Diencephalon (tissue), 1 donor: Measurements from ENCODE around the gene STPG3. TPM values are rescaled to one million over a fixed set of nuclear protein-coding genes. Genes with fewer than 3 reads are reported as not detected.

Source experiments
- total RNA-seq: library from RNA; depleted of rRNA; stranded (reverse); fragments of >200 nt; gene quantifications from one replicate; pipeline ENCODE4 v1.2.3, GENCODE V29; 2014

The STPG3 gene
- total RNA-seq, result not detected

DNA sequence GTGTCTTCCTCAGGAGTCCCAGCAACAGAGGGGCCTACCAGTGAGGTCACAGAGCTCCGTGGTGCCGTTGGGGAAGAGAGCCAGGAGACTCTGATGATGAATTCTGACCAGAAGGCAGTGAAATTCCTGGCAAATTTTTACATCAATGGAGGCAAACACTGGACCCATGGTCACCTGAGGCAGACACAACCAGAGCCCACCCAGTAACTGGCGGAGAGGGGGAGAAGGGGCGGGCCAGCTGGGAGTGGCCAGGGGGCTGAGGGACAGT, at the start of gene STPG3:
Gene STPG3 (plus strand): TSS at position 93 of the 268 bp plus-strand sequence. CDS start 1 bp downstream, at position 94.

GRCh38 chr9:137205126-137206069, 45.7 kb upstream of the STPG3 start, which contains the start of the genes NDOR1 and TMEM203:
TSS of gene NDOR1 (plus strand) at chr9:137205700. CDS start at chr9:137205778, 78 bp downstream.
TSS of gene TMEM203 (minus strand) at chr9:137205648. CDS start at chr9:137205414, 234 bp downstream.

GRCh38 chr9:137222190-137223077, 28.7 kb upstream of the STPG3 start, which contains the start of gene RNF208:
TSS of gene RNF208 (minus strand) at chr9:137222240. CDS start at chr9:137221212, 1,028 bp downstream.

GRCh38 chr9:137224830-137225694, 26.0 kb upstream of the STPG3 start, which contains the start of gene CYSRT1:
TSS of gene CYSRT1 (plus strand) at chr9:137225174. CDS start at chr9:137225622, 448 bp downstream.

GRCh38 chr9:137227054-137227852, 23.8 kb upstream of the STPG3 start, which contains the start of gene RNF224:
TSS of gene RNF224 (plus strand) at chr9:137227502. CDS start at chr9:137228336, 834 bp downstream.

DNA sequence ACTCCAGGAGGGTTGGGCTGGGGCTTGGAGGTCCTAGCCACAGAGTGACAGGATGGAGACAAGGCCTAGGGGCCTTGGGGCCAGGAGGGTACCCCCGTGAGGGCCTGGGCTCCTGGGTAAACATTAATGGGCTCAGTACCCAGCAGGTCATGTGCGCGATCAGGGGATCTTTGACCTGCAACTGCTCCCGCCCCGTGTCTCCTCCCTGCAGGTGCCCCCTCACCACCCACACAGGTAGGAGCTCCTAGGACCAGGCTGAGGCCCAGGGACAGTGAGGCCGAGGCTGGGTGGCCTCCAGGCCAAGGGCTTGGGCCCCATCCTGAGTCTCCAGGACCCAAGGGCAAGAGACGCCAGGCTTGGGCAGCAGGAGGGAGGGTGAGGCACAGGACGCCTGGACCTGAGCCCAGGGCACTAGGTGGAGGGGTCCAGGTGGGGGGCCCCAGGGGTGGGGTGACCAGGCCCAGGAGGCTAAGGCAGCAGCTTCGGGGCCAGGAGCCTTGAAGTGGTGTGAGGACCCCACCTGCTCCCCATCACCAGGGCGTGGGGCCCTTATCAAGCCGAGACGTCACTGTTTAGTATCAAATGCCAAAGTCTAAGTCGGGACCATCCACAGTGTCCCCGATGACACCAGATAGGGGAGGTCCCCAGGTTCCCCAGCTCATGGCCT, 20.2 kb upstream of the STPG3 start, which contains the start of gene SLC34A3:
Gene SLC34A3 (plus strand): TSS at position 197 of the 667 bp plus-strand sequence. CDS start 802 bp downstream, outside the sequence.

DNA sequence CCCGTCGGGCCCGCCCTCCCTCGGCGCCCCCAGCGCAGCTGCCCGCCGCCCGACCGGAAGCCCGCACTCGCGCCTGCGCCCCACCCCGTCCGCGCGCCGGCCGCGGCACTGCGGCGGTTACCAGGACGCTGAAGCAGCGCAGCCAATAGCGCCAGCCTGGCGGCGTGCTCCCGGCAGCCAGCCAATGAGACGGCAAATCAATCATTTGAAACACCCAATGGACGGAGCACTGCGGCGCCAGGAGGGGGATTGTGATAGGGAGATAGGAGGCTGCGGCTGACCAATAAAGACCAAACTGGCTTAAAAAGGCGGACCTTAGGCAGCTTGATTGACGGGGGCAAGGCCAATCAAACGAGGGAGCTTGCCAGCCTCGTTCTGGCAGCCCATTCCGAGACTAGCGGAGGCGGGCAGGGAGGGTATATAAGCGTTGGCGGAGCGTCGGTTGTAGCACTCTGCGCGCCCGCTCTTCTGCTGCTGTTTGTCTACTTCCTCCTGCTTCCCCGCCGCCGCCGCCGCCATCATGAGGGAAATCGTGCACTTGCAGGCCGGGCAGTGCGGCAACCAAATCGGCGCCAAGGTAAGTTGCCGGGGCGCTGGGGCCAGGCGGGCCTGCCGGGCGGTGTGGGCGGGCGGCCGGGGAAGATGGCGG, 10.1 kb upstream of the STPG3 start, which contains the start of gene TUBB4B:
Gene TUBB4B (plus strand): TSS at position 447 of the 649 bp plus-strand sequence. CDS start 74 bp downstream, at position 521.

DNA sequence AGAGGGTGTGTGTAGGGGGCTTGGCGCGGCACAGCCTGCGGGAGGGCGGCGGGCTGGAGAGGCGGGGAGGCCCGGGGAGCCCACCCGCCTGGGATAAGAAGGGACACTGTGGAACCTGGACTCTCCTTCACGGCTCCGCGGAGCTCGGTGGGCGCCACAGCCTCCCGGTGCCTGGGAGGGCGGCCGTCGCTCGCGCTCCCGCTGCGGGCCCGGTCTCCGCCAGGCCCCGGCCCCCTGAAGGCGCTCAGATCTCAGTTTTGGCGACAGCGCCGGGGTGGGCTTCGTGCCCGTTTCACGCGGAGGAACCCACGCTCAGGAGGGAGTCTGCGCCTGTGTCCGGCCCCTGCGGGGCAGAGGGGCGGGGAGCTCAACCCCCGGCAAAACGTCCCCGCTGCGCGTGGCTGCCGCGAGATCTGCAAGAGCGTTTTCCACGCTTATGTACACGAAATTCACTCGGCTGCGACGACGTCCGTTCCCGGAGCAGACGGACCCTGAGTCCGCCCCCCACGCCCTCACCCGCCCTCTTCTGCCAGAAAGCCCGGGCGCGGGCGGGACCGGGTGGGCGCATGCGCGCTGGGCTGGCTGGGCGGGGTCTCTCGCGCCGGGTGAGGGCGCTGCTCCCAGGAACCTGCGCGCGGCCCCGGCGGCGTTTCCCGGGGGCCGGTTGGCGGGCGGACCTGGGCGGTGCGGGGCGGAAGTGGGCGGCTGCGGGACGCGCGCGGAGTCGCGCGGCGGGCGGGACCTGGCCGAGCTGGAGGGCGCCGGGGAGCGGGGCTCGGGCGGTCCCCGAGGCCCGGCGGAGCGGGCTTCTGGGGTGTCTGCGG, 3.8 kb downstream of the STPG3 start, which contains the start of gene NELFB:
Gene NELFB (plus strand): TSS at position 704 of the 824 bp plus-strand sequence.

DNA sequence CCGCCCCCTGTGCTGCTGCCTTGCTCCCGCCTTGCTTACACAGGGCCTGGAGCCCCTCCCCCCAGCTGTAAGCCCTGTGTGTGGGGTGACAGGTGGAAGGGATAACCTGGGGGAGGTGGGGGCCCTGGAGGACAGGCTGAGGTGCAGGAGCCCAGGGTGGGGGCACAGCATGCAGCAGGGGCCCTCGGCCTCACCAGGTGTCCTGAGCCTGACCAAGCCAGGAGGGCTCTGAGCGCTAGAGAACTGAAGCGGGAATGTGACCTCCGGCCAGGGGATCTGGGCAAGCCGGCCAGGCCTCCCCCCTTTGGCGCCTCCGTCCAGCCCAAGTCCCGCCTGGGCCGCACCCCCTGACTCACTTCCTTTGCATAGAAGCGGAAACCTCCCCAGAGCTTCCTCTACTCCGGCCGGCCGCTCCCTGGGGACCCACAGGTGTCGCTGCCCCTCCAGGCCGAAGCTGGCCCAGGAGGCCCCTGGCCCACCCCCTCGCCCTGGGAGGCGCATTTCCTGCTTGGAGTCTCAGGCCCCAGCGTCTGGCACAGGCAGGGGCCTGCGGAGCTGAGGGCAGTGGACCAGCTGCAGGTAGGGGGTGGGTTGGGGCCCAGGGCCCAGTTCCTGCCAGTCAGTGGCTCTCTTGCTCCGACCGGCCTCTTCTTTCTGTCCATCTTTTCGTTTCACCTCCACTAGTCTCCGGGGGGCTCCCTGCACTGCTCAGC, 26.4 kb downstream of the STPG3 start, which contains the start of gene TOR4A:
Gene TOR4A (plus strand): TSS at position 398 of the 713 bp plus-strand sequence. CDS start 964 bp downstream, outside the sequence.

DNA sequence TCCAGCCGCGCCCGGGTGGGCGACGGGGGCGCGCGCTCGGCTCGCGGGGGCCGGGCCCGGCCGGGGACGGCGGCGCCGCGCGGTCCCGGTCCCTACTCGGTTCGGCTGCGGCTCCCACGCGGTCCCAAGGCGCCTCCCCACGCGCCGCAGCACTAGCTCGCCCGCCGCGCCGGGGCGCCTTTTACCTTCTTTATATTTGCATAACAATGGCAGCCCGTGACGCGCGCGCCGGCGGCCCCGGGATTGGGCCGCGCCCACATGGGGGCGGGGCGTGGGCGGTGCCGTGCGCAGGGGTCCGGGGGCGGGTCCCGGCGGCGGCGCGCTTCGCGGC, 51.0 kb downstream of the STPG3 start, which contains the start of gene NRARP:
Gene NRARP (minus strand): TSS at position 154 of the 331 bp plus-strand sequence. CDS start 343 bp downstream, outside the sequence.

Other genes with a start within 250 kb of the STPG3 start
- 36.4 TPM for gene ABCA2, start 223.0 kb upstream of the STPG3 start, total RNA-seq
- not detected for gene FUT7, start 219.2 kb upstream of the STPG3 start, total RNA-seq
- 23.1 TPM for gene NPDC1, start 205.1 kb upstream of the STPG3 start, total RNA-seq
- gene ENTPD2, start 197.2 kb upstream of the STPG3 start, total RNA-seq, result 3.2 TPM
- 4.2 TPM for gene SAPCD2, start 180.7 kb upstream of the STPG3 start, total RNA-seq
- 0.69 TPM for gene UAP1L1, start 173.8 kb upstream of the STPG3 start, total RNA-seq
- 44.8 TPM for gene MAN1B1, start 164.3 kb upstream of the STPG3 start, total RNA-seq
- gene DPP7, start 136.6 kb upstream of the STPG3 start, total RNA-seq, result 38.8 TPM
- 69.0 TPM for gene GRIN1, start 112.1 kb upstream of the STPG3 start, total RNA-seq
- gene LRRC26, start 81.2 kb upstream of the STPG3 start, total RNA-seq, result not detected
- gene TMEM210, start 79.2 kb upstream of the STPG3 start, total RNA-seq, result not detected
- gene ANAPC2, start 62.7 kb upstream of the STPG3 start, total RNA-seq, result 24.0 TPM
- gene SSNA1, start 62.6 kb upstream of the STPG3 start, total RNA-seq, result 27.5 TPM
- 7.8 TPM for gene TPRN, start 50.5 kb upstream of the STPG3 start, total RNA-seq
- 38.8 TPM for gene TMEM203, start 45.6 kb upstream of the STPG3 start, total RNA-seq
- gene NDOR1, start 45.6 kb upstream of the STPG3 start, total RNA-seq, result 3.9 TPM
- 1.8 TPM for gene RNF208, start 29.0 kb upstream of the STPG3 start, total RNA-seq
- 0.92 TPM for gene CYSRT1, start 26.1 kb upstream of the STPG3 start, total RNA-seq
- gene RNF224, start 23.8 kb upstream of the STPG3 start, total RNA-seq, result not detected
- not detected for gene SLC34A3, start 20.4 kb upstream of the STPG3 start, total RNA-seq
- 213 TPM for gene TUBB4B, start 10.0 kb upstream of the STPG3 start, total RNA-seq
- 38.8 TPM for gene NELFB, start 4.0 kb downstream of the STPG3 start, total RNA-seq
- gene TOR4A, start 26.4 kb downstream of the STPG3 start, total RNA-seq, result 0.92 TPM
- gene NRARP, start 51.0 kb downstream of the STPG3 start, total RNA-seq, result 5.8 TPM
- gene EXD3, start 171.9 kb downstream of the STPG3 start, total RNA-seq, result 9.5 TPM
- gene NOXA1, start 172.1 kb downstream of the STPG3 start, total RNA-seq, result 1.6 TPM
- not detected for gene ENTPD8, start 190.1 kb downstream of the STPG3 start, total RNA-seq
- gene NSMF, start 208.0 kb downstream of the STPG3 start, total RNA-seq, result 54.2 TPM